Kidney (tissue), 14 donors: Measurements from ENCODE around the gene MGA. TPM values are rescaled to one million over a fixed set of nuclear protein-coding genes. Genes with fewer than 3 reads are reported as not detected.
A peak's percentile ranks its signal among the peaks of the same experiment; 100 is the strongest.

ENCODE experiments used
- DNase-seq, 5 donors: peaks; one replicate each; pipeline ENCODE4 v3.0.0-alpha.2; 2013 to 2020
- FAIRE-seq: peaks from 2 replicates; lab custom pipeline; 2012; peaks lifted over from hg19 to GRCh38; lab: Jason Lieb, UNC
- H3K27ac ChIP-seq, 2 donors: one replicate each; pipeline ENCODE4 v1.7.0; 2013; ENCODE audit warnings: low read depth in 2 of 2, low read length in 2 of 2, inconsistent platforms in 1 of 2
- H3K27me3 ChIP-seq: one replicate; pipeline ENCODE4 v1.7.1; 2013; ENCODE audit warnings: low read length, inconsistent platforms; ENCODE audit not compliant: control insufficient read depth, insufficient read depth
- H3K36me3 ChIP-seq, 3 donors: one replicate each; pipeline versions ENCODE4 v1.7.0 to v1.7.1; 2013; ENCODE audit warnings: low read length in 3 of 3, control low read depth in 1 of 3, inconsistent platforms in 1 of 3; ENCODE audit not compliant: insufficient read depth in 3 of 3, control insufficient read depth in 2 of 3
- H3K4me1 ChIP-seq, 3 donors: one replicate each; pipeline versions ENCODE4 v1.7.0 to v1.7.1; 2013; ENCODE audit warnings: low read length in 3 of 3, inconsistent platforms in 1 of 3, low read depth in 1 of 3; ENCODE audit not compliant: control insufficient read depth in 2 of 3, insufficient read depth in 2 of 3
- H3K4me3 ChIP-seq, 3 donors: one replicate each; pipeline versions ENCODE4 v1.7.0 to v1.8.1; 2013; ENCODE audit warnings: low read length in 3 of 3, control low read depth in 1 of 3, inconsistent platforms in 1 of 3
- H3K9ac ChIP-seq, 3 donors: one replicate each; pipeline versions ENCODE4 v1.7.0 to v1.7.1; 2013; ENCODE audit warnings: low read length in 3 of 3, control low read depth in 1 of 3, inconsistent platforms in 1 of 3
- H3K9me3 ChIP-seq, 3 donors: one replicate each; pipeline versions ENCODE4 v1.7.0 to v1.7.1; 2013; ENCODE audit warnings: low read length in 3 of 3, control low read depth in 1 of 3, inconsistent platforms in 1 of 3; ENCODE audit not compliant: control insufficient read depth in 2 of 3, insufficient read depth in 1 of 3
- CTCF ChIP-seq: IDR thresholded peaks from 3 replicates; pipeline ENCODE4 v1.5.1; 2012; ENCODE audit warnings: mild to moderate bottlenecking, moderate library complexity, borderline replicate concordance; ENCODE audit not compliant: insufficient read depth; ENCODE audit errors: extremely low read depth
- intact Hi-C: fragments of 100-400 bp; cut with DNase I; formaldehyde crosslinking; loops from one replicate; pipeline ENCODE4 v1.11.1; 2022
- polyA plus RNA-seq: library from polyadenylated mRNA; stranded (reverse); fragments of 350-450 nt; fragmentation: Illumina TruSeq; extraction: RNeasy Lipid Tissue Mini Kit (QIAGEN cat#74804); gene quantifications from one replicate; pipeline ENCODE4 v1.2.3, GENCODE V29; 2014; ENCODE audit warnings: low read depth, low replicate concordance; ENCODE audit not compliant: insufficient read depth
- total RNA-seq: library from RNA; stranded (reverse); fragmentation: NEBNext Ultra II Directional; extraction: Animal tissue kit (Norgen Biotek cat#: 25700); gene quantifications from one replicate; pipeline ENCODE4 v1.2.1, GENCODE V29; 2021
- donor health status: control.
- donor health status: control.
- donor health status: control.
- donor health status: control.
- donor health status: control.
- donor health status: DM: yes; HTN: yes; CAD: no.
- donor health status: Normal renal cell carcinoma (clear cell type).

The MGA gene
- total and polyA plus RNA-seq, 2 donors from 2014 or later, result 1.9 to 40.1 TPM

- H3K4me3 ChIP-seq, result peak overlapping the region; percentile 53 to 84 (median 77)
- intact Hi-C loops, result no loop called here
Observed at GRCh38 chr15:41621200-41622193, 38.7 kb upstream of the MGA start.

GRCh38 chr15:41622901-41623300, 37.3 kb upstream of the MGA start:
- Histone ChIP-seq H3K36me3 (no peaks in the 10 kb centered on the region), H3K4me3 (no peak overlapping the region), H3K9me3 (no peaks in the 10 kb centered on the region), H3K27me3 (no peaks in the 10 kb centered on the region), H3K4me1 (no peaks in the 10 kb centered on the region), H3K27ac (no peak overlapping the region), H3K9ac (no peak overlapping the region)
- no peak for FAIRE-seq
- TF ChIP-seq CTCF, result no peak
- no peak for DNase-seq
- intact Hi-C loops, result no loop called here

More at GRCh38 chr15:41621200-41622193, 38.7 kb upstream of the MGA start:
- no peak for TF ChIP-seq CTCF
- no peaks in the 10 kb centered on the region for H3K4me1 ChIP-seq
- H3K27ac ChIP-seq, result peak overlapping the region; percentile 73 to 80
- FAIRE-seq, result no peak
- H3K36me3 ChIP-seq, result no peaks in the 10 kb centered on the region
- peaks cover 0 to 6% (median 2%) of the 10 kb centered on the region in 3 donors for H3K9me3 ChIP-seq
- no peaks in the 10 kb centered on the region for H3K27me3 ChIP-seq
- peak overlapping the region; percentile 37 to 71 (median 68) for H3K9ac ChIP-seq
- peak; percentile 92 to 95 (median 94) for DNase-seq

GRCh38 chr15:41627203-41627602, 33.0 kb upstream of the MGA start:
- DNase-seq (no peak), FAIRE-seq (no peak)
- H3K9ac ChIP-seq, result no peak overlapping the region
- no peak overlapping the region for H3K4me3 ChIP-seq
- no peak overlapping the region for H3K27ac ChIP-seq
- H3K27me3 ChIP-seq, result no peaks in the 10 kb centered on the region
- no peak for TF ChIP-seq CTCF
- H3K9me3 ChIP-seq, result no peaks in the 10 kb centered on the region
- intact Hi-C loops, result no loop called here
- H3K36me3 ChIP-seq, result no peaks in the 10 kb centered on the region
- no peaks in the 10 kb centered on the region for H3K4me1 ChIP-seq
